ENCODE data around the gene BPHL. TPM values are rescaled to one million over a fixed set of nuclear protein-coding genes. Genes with fewer than 3 reads are reported as not detected.
A peak's percentile ranks its signal among the peaks of the same experiment; 100 is the strongest.
"Not testable (repeated sequence)": the region's sequence is repeated elsewhere in the genome, so short reads cannot be mapped to it uniquely, and the experiment has no call there.

The BPHL gene
- polyA plus RNA-seq, 1 donor = 35.0 TPM

DNA sequence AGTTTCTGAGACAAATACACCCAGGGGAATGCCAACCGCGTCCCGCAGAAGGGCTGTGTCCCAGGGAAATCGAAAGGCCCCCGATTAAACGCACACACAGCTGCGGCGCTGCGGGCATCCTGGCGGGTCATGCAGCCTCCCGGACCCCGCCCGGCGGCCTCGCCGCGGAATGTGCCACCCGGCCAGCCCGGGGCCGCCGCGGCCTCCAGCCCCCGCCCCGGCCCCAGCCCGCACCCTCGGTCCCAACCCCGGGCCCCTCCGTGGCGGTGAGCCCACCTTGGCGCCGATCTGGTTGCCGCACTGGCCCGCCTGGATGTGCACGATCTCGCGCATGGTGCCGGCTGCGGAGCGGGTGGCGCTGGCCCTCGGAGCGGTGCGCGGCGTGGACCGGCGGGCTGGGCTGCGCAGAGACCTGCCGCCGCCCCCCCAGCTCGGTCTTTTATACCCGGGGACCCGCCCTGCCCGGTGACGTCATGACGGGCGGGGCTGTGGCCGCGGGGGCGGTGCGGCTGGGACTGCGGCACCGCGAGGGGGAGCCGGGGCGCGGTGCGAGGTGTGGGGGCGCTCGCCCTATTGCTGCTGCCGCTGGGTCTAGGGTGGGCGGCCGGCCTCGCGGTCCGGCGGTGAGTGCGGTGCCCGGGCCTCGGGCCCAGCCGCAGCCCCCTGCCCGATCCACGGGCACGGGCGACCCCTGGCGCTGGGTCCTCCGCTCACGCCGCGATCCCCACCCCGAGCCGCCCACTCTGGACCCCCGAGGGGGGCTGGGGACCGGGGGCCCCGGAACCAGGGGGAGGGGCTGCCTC is 38.8 kb downstream of the BPHL start, which contains the start of gene TUBB2A:
Gene TUBB2A (minus strand): TSS at position 414 of the 803 bp plus-strand sequence. CDS start 81 bp downstream, at position 333.
- peak; percentile 91 for DNase-seq

GRCh38 chr6:3159805-3160781 is 41.6 kb downstream of the BPHL start:
- DNase-seq = no peak

DNA sequence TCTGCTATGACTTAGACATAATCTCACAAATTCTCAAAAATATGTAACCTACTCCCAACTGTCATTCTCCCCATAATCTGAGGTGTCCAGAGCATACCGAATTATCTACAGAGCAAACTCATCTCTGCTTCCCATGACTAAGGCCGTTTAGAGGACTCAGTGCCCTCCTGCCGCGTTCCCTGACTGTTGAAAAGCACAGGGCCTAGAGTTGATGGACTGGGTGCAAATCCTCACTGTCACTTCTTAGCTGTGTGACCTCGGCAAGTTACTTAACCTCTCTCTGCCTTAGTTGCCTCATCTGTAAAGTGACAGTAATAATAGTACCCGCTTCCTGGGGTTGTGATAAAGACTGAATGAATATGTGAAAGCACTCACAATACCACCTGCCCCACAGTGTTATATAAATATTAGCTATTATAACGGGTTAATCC is 43.6 kb downstream of the BPHL start:
- no peak for DNase-seq

DNA sequence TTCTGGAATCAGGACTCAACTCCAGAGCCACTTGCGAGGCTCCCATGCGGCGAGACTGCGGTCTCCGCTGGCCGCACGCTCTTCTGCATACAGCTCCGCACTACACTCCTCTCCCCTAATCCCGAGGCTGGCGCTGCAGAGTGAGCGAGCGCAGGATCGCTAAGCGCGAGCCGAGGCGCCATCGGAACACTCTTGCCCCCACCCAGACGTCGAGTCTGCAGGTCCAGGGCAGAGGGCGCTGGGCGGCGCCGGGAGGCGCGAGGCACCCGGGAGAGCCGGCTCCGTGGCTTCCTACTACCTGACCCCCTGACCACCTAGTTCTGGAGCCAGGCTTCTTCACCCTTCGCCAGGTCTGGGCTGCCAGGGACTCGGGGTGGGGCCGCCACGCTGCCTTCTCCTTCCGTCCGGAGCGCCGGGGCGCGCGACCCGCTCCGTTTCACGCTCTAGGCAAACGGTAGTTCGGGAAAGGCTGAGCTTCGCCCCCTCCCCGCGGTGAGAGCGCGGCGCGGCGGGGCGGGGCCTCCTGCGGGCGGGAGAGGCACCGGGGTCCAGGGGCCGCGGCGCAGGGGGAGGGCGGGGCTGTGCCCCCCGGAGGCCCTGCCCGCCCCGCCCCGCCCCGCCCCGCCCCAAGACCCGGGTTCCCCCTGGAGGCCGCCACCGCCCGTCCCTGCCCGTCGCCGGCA is 44.2 kb downstream of the BPHL start:
- peak; percentile 69 for DNase-seq

DNA sequence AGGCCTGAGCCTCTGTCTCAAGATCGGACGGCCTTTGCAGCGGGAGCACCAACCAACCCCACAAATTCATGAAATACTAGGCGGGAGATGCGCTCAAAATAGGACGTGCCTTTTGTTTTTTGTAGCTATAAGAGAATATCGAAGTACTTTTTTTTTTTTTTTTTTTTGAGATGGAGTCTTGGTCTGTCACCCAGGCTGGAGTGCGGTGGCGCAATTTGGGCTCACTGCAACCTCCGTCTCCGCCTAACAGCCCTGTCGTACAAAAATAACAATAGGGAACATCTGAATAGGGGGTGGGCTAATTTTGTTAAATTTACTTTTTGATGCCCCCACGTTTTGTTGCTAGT is 44.7 kb downstream of the BPHL start:
- no peak for DNase-seq

GRCh38 chr6:3164388-3164787 is 45.9 kb downstream of the BPHL start:
- no peak for DNase-seq

- no peak for DNase-seq
Measured at GRCh38 chr6:3165631-3166534, 47.4 kb downstream of the BPHL start.

- not testable (repeated sequence) for DNase-seq
Measured at GRCh38 chr6:3166535-3167225, 48.2 kb downstream of the BPHL start.

DNA sequence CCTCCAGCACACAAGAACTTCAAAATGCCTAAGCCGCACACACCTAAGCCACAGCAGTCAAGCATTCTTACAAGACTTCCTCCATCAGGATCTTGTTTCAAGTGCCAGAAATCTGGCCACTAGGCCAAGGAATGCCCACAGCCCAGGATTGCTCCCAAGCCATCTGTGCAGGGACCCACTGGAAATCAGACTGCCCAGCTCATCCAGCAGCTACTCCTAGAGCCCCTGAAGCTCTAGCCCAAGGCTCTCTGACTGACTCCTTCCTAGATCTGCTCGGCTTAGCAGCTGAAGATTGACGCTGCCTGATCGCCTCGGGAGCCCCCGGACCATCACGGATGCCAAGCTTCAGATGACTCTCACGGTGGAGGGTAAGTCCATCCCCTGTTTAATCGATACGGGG is 49.5 kb downstream of the BPHL start:
- not testable (repeated sequence) for DNase-seq

DNA sequence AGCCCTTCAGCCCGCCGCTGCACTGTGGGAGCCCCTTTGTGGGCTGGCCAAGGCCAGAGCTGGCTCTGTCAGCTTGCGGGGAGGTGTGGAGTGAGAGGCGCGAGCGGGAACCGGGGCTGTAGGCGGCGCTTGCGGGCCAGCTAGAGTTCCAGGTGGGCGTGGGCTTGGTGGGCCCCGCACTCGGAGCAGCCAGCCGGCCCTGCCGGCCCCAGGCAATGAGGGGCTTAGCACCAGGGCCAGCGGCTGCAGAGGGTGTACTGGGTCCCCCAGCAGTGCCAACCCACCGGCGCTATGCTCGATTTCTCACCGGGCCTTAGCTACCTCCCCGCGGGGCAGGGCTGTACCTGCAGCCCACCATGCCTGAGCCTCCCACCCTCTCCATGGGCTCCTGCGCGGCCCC is 52.2 kb downstream of the BPHL start:
- not testable (repeated sequence) for DNase-seq

DNA sequence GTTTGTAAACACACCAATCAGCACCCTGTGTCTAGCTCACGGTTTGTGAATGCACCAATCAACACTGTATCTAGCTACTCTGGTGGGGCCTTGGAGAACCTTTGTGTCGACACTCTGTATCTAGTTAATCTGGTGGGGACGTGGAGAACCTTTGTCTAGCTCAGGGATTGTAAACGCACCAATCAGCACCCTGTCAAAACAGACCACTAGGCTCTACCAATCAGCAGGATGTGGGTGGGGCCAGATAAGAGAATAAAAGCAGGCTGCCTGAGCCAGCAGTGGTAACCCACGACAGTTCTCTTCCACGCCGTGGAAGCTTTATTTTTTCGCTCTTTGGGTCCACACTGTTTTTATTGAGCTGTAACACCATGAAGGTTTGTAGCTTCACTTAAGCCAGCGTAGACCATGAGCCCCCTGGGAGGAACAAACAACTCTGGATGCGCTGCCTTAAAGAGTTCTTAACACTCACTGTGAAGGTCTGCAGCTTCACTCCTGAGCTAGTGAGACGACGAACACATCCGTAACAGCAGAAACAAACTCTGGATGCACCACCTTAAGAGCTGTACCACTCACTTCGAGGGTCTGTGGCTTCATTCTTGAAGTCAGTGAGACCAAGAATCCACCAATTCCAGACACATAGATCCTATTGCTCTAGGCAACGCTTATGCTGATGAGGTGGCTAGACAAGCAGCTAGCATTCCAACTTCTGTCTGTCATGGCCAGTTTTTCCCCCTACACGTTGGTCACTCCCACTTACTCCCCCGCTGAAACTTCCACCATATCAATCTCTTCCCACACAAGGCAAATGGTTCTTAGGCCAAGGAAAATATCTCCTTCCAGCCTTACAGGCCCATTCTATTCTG is 53.0 kb downstream of the BPHL start:
- DNase-seq = not testable (repeated sequence)

GRCh38 chr6:3172789-3173188 is 54.3 kb downstream of the BPHL start:
- not testable (repeated sequence) for DNase-seq

GRCh38 chr6:3173636-3174089 is 55.2 kb downstream of the BPHL start:
- DNase-seq = not testable (repeated sequence)

DNA sequence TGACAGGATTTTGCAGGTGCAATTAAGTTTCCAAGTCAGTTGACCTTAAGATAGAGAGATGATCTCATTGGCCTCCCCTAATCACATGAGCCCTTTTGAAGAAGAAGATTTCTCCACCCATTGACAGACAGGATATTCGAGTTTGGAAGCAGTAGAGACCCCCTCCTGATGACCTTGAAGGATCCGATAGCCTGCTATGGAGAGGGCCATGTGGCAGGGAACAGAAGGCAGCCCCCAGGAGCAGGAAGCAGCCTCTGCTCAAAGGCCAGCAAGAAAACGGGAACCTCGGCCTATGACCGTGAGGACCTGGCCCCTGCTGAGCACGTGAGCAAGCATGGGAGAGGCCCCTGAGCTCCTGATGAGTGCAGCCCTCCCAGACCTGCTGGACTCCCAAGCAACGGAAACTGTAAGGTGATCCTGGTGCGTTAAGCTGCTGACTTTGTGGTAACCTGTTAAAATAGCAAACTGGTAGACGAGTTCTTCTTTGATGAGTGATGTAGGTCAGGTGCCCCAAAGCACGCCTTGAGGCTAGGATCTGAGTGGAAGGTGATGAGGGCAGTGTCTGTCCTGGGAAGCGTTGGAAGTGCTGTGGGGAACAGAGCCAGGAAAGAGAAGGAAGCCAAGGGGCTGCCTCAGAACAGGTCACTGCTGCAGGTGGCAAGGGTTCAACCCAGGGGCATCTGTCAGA is 57.3 kb downstream of the BPHL start:
- DNase-seq = no peak

DNA sequence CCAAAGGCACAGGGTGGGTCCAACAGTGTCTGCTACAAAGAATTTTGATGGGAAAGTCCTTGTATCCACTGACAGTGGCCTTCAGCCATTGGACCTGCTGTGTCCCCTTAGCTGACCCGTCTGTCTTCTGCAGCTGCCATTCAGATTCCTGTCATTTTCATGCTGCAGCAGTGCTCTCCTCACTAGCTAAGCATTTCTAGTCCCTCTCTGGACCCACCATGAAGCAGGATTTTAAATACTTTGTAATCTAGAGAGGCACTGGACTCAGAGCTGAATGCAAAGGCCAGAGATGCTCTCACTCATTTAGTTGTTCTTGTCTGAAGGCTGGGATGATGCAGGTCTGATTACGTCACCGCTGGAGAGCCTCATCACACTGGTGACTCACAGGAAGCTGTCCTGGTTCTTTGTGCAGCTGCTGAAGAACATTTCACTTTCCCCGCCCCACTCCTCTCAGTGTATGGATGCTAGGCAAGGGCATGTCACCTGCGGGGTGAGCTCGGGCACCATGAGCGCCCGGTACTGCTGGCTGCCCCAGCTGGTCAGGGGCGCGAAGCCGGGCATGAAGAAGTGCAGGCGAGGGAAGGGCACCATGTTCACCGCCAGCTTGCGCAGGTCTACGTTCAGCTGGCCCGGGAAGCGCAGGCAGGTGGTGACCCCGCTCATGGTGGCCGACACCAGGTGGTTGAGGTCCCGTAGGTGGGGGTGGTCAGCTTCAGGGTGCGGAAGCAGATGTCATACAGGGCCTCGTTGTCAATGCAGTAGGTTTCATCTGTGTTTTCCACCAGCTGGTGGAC is 58.2 kb downstream of the BPHL start:
- DNase-seq = peak; percentile 38

DNA sequence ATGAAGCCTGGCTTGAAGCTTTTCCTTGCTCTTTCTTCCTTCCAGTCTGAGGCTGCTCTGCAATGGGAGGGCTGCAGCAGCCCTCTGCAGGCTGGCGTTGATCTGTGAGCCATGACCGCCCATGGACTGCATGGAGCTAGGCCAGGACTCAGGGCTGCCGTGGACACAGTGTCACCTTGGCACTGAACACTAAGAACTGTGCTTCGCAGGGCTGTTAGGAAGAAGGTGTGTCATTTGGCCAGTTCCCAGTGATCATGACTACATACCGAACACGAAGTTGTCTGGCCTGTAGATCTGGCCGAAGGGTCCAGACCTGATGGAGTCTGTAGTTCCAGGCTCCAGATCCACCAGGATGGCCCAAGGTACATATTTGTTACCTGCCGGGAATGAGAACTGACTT is 60.2 kb downstream of the BPHL start:
- not testable (repeated sequence) for DNase-seq

- DNase-seq = not testable (repeated sequence)
Measured at GRCh38 chr6:3179945-3180344, 61.4 kb downstream of the BPHL start.

DNA sequence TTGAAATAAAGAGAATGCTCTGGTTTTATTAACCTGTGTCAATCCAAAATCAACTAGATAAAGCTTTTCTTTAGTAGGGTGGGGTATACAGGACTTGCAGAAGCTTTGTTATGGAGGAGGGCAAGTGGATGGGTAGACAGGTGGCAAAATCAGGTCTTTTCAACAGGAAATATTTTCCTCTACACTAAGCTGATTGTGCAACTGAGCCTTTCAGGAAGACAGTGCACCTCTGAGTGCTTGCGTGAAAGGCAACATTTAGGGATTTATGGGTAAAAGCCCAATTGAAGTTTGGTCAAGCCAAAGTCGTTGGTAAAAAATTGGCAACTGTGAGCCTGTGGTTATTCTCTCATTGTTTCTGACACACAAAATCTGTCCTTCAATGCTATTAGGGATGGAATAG is 62.6 kb downstream of the BPHL start:
- no peak for DNase-seq

Data from hindlimb muscle (tissue), 1 donor.